HG02642 (cell line): Measurements from ENCODE around the gene MBNL1.

Source experiments
- ATAC-seq: cut with Tn5 transposase; IDR thresholded peaks from one replicate; pipeline ENCODE4 v1.9.1; 2021; ENCODE audit warnings: mild to moderate bottlenecking; ENCODE audit not compliant: unreplicated experiment, poor library complexity

The MBNL1 gene

DNA sequence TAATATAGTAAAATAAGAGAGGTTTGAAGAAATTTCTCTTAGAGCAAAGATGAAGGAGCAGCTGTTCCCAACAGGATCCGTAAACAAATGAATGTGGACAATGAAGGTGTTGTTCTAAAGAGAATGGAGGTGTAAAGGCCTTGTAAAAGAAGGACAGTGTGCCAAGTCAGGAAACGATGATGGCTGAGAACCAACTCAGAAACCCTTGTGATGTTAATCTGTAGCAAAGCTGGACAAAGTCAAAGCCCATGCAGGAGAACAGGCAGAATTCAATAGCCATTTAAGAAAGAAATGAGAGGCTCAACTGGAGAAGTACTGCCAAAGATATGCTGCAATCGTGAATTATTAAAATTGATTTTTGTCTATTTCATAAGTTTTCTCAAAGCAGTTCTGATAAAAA is 192.2 kb downstream of the MBNL1 start:
- no peak for ATAC-seq

DNA sequence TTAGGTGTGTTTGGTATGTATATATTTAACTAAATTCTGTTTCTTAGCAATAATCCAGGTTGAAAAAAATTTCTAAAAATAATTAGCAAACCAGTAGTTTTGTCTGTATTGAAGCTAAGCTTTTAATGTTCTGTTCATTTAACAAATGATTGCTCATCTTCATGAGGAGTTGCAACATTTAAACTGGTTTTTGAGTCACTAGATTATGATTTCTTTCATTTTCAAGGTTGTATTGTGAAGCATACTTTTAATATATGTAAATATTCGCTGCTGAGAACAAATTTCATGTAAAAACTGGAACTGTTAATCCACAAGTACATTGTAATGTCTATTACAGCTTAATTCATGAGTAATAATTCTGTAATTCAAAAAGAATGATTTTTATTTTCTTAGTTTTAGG is 192.7 kb downstream of the MBNL1 start:
- no peak for ATAC-seq

DNA sequence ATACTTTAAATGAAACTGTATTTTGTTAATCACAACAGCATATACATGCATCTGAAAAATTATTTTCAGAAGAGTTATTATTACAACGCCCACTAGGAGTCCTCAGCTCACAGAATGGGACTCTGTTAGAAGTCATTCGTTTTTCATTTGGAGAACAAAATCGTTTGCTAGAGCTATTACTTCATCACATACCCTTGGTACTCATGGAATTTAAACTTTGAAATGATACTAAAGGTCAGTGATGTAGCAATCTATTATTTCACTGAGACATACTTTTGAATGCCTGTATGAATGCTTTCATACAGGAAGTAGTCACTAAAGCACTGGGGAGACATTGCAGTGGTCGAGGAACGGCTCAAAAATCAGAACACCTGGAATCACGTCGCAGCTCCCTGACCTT is 198.1 kb downstream of the MBNL1 start:
- ATAC-seq, result peak; percentile 68

DNA sequence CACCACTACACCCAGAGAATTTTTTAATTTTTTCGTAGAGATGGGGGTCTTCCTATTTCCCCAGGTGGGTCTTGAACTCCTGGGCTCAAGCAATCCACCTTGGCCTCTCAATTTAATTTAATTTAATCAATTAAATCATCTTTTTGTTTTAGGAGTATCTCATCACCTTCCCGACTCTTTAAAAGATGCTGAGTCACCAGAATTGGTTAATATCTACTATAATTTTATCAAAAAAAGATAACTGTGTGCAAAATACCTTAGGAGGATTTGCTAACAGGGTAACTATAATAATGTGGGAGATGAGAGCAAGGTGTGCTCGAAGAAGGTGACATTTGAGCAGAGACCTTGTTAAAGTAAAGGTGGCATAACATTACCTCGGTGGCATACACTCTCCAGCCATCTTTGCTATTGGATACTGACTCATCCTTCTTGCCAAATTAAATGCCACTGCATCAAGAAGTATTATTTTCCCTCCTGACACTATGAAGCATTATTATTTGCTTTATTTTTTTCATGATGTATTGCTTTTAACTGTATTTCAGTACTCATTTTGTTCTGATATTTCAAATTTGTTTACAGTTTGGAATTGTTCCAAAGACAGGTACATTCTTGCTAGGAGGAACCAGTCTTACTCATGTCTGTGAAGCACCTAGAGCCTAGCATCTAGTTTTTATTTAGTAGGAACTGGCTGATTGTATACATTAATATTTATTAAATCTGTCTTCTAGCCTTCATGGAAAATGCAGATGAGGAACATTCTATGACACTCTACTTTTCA is 200.7 kb downstream of the MBNL1 start:
- ATAC-seq, result no peak

DNA sequence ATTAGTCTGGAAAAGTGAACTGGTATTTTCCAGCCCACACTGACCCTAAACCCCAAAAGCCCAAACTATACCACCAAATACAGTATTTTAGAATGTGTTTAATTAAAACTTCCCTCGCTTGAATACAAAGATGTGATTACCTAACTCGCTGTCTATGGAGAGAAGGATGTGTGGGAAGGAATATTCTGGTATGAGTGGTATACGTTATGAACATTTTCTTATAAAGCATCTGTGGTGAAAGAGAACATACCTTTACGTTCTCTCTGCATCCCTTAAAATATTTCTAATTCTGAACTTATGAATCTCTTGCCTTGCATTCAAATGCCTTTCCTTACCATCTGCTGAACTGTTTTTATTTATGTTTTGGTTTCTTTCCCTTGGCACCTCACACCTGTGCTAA is 201.4 kb downstream of the MBNL1 start:
- no peak for ATAC-seq

DNA sequence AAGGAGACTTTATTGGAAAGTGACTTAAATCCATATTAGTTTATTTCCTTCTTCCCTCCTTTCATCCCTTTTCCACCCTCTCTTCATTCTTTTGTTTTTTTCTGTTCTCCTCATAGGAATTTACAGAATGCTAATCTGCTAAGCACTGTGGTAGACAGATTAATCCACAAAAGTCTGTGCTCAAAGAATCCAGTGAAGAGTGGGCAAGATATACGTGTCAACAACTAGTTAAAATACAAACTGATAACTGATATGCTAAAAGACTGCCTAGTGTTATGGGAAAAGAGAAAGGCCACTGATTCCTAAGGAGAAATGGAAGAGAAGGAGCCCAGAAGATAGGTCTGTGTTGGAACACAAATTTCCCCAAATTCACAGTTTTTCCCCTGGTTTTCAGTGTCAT is 202.2 kb downstream of the MBNL1 start:
- ATAC-seq, result no peak

DNA sequence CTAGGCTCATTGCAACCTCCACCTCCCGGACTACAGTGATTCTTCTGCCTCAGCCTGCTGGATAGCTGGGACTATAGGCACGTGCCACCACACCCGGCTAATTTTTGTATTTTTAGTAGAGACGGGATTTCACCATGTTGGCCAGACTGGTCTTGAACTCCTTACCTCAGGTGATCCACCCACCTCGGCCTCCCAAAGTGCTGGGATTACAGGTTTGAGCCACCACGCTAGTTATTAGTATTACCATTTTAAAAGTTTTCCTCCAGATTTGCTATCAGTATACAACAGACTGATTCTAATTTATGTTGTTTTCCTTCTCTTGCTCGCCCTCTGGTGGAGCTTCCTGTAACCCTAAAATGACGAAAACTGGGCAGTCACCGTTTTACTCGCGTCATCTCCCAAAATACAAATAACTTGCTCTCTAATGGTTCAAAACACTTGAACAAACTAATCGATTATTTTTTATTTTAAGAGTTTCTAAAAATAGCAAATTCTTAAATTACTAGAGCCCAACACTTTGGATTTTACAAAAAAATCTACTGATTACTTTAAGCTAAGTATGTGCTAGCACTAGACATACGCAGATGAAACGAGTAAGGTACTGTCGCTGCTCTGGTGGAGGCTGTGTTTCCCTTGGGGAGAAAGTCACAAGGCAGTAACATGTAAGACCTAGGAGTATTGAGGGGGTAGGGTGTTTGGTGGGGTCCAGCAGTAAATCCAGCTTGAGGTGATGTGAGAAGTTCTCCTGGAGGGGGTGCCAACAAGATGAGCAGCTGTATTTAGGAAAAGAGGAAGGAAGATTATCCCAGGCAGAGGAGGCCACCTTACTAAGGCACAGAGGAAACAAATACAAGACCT is 203.3 kb downstream of the MBNL1 start:
- ATAC-seq, result peak; percentile 66

DNA sequence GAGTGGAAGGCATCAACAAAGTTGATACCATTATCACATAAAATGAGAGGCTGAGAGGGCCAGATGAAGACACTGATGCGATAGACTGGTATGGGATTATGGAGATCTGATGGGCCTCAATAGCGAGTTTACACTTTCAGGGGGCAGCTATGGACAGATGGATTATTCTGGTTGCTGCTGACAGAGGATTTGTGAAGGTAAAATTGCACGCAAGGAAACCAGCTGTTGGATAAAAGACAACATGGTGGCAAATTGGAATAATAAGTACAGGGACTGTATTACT is 203.9 kb downstream of the MBNL1 start:
- no peak for ATAC-seq

DNA sequence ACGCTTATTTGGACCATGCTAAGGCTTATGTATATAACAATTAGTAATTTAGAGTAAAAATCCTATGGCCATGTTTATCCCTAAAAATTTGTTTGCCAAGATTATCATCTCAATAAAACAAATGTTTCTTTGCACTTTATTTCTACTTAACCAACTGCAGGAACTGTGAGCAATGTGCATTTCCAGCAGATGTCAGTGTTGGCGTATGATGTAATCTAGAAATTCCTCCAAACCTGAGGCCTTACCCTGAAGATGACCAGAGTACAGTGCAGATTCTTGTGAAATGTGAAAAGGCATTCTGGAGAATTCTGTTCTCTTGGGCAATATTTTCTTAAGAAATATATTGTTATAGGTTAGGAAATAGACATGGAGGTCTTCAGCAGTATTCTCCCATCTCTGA is 205.9 kb downstream of the MBNL1 start:
- peak; percentile 70 for ATAC-seq

DNA sequence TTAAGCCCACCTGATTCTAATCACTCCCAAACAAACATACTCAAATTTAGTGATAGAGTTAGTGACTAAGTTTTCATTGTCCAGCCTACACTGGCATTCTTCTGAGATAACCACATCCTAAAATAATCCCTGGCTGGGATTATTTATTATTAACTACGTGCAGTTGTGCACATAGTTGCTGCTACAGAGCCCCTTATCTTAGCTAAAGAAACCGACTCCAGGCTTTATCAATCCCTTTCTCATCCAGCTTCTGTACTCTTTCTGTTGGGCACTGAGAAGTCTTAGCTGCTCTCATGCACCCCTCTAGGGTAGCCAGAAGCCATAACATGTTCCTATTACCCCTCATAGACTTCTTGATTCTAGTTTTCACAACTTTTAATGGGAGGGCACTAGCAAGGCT is 208.7 kb downstream of the MBNL1 start:
- no peak for ATAC-seq

DNA sequence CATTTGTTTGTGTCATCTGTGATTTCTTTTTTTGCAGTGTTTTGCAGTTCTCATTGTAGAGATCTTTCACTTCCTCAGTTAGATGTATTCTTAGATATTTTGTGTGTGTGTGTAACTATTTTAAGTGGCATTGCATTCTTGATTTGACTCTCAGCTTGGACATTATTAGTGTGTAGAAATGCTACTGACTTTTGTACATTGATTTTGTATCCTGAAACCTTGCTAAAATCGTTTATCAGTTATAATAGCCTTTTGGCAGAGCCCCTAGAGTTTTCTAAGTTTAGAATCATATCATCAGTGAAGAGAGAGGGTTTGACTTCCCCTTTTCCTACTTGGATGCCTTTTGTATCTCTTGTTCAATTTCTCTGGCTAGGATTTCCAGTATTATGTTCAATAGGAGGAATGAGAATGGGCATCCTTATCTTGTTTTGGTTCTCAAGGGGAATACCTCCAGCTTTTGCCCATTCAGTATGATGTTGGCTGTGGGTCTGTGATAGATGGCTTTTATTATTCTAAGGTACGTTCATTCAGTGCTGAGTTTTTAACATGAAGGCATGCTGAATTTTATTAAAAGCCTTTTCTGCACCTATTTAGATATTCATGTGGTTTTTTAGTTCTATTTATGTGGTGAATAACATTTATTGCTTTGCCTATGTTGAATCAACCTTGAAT is 211.7 kb downstream of the MBNL1 start:
- ATAC-seq, result peak; percentile 80

DNA sequence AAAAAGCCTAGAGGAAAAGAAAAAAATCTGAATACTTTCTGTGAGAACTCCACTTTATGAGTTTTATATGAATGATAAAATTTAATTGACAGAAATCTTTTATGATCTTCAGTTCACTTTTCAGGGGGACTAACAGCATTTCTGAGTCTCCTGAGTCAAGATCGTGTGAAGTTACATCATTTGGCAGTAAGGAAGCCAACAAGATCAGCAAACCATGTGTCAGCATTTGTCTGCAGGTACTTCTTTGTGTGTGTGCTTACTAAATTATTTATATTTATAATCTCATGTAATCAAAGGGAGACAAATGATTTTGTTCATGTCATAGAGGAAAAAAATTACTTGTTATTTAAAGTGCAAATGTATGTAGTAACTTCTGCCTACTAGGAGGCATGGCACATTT is 217.6 kb downstream of the MBNL1 start:
- ATAC-seq, result no peak

DNA sequence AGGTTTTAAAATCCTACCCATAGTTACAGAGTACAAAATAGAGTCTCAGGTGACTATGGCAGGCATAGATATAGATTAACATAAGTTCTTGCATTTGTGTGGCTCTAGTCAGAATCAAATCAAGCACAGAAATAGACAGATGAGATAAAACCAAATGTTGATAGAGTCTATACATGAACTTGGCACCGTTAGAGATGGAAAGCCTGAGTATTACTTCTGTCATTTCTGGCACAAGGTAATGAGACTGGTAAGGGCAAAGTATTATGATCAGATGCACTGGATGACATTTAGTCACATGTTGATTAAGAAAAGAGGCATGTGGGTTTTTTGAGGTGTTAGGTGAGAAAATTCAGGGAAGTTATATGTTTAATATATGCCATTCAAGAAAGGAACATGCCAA is 219.7 kb downstream of the MBNL1 start:
- ATAC-seq, result no peak

DNA sequence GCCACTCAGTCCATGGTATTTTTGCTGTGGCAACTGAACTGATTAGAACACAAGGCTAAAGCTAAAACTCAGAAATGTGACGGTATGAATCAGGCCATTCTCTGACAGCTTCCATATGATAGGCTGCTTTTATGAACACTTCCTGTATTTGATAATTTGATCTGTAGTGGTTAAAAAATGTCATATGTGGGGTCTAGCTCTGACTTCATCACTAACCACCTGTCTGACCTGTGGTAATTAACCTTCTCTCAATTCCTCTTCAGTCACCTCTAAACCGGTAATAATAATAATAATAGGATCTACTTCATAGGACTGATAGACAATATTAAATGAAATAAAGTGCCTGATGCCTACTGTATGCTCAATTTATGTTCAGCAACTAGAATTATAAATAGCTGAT is 223.2 kb downstream of the MBNL1 start:
- ATAC-seq, result peak; percentile 57

DNA sequence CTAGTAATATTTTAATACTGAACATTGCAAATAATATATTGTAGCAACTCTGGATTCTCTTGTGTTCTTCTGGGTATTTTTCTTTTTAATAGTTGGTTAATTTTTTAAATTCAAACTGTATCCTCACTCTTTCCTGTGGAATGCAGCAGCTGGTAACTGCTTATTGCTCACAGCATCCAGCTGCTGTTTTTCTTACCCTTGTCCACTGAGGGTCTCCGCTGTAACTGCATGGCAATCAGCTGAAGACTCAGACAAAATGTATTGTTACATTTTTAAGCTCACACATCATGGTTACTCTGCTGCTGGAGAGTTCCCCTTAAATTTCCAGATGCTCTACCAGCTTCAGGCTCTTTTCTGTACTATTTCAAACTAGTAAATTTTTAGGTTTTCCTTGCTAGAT is 227.6 kb downstream of the MBNL1 start:
- peak; percentile 19 for ATAC-seq

DNA sequence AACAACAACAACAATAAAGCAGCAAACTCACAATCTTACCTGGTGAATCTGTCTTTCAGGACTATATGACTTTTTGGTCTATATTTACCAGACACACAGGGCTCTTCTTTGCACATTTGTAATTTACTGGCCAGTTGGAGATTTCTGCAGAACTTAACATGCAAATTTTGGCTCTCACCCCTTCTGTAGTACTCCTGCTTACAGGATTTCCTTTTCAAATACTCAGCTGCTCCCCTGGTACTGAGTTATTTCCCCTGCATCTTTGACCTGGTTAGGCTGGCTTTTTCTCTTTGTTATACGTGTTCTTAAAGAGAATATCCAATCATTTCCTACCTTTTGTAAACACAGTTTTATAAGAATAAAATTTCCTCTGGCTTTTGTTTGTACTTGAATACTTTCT is 228.0 kb downstream of the MBNL1 start:
- ATAC-seq, result peak; percentile 67

DNA sequence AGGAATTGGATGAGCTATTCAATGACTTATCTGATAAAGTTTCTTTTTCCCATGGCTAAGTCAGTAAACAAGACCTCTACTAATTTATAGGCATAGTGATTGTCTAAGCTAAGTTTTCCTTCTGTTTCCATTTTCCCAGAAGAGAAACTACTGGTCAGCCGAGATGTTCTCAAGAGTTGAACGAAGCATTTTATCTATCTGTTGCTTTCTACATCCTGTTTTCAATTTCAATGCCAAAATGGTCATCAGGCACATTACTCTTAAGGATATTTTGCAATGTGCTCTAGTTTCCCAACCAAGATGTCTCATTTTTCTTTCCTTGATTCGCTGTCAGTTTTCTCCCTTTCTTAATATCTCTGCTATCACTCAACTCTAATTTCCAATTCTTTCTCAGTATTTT is 228.7 kb downstream of the MBNL1 start:
- no peak for ATAC-seq

DNA sequence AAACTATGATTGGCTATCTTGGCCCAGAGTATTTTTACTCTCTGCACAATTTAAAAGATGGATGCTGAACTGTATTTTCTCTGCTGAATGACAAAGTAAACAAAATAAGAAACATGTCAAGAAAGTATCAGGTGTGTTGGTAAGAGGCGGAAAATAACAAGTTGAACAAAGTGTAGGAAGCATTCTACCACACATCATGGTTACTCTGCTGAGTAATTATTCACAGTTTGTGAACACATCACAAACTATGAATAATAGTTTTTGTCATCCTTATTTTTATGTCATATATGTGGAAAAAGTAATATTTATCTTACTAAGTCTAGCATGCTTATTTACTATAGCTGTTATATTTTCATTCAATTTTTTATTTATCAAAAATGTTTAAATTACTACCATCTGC is 229.2 kb downstream of the MBNL1 start:
- ATAC-seq, result no peak

DNA sequence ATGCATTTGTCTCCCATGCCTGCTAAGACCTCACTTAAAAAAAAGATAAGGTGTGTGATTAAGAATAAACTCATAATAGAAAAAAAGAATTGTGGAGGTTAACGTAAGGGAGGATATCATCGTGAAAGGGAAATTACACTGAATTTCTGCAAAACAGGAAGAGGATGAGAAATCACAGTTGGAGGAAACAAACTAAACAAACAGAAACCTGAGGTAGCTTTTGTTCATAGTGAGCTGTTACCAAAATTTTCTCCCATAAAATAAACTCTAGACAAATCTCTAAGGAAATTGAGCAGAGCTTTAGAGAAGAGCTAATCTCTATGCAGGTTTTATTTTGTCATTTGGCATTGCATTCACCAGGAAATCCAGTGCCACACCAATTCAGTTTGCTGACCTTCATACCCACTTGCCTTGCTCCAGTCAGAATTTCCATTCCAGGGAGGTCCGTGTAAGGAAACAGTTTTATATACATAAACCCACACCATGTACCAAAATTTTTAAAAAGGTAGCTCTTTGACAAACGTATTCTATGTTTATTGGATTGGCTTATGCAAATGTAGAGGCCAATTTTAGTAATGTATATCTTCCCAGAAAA is 231.2 kb downstream of the MBNL1 start:
- no peak for ATAC-seq

DNA sequence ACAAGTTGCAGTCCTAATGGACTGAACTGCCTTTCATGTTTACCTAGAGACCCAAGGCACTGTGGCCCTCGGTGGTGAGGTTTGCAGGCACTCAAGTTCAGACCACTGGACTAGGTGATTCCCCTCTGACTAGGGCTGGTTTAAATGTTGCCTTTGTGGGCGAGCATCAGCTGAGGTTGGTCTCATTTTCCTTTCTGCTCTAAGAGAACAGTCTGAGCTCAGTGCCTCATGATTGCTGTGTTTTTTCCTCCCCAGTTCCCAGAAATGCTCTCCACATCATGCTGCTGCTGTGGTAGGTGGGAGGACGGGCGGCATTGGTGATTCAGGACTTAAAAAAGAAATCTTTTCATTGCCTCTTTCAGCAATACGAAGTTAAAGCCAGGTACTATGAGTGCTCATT is 237.2 kb downstream of the MBNL1 start:
- peak; percentile 96 for ATAC-seq

DNA sequence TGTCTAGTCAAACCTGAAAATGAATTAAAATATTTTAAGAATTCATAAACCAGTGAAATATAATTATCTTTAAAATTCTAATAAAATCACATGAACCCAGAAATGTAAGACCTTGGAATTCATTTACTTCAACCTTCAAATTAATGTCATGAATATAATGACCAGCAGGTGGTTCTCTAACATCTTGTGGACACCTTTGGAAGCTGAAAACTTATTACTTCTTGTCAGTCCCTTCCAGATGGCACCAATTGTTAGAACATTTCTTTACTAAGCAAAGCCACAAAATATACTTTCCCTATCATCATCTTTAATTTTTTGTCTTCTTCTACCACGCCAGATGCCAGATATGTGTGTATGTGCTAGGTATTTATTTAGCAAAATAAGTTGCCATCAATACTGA is 240.0 kb downstream of the MBNL1 start:
- no peak for ATAC-seq
